HG03025 (cell line): Measurements from ENCODE around the gene GABRB1.

Experiments
- ATAC-seq: cut with Tn5 transposase; IDR thresholded peaks from one replicate; pipeline ENCODE4 v1.9.1; 2021; ENCODE audit warnings: mild to moderate bottlenecking, moderate library complexity; ENCODE audit not compliant: unreplicated experiment, low FRiP score

Gene GABRB1

DNA sequence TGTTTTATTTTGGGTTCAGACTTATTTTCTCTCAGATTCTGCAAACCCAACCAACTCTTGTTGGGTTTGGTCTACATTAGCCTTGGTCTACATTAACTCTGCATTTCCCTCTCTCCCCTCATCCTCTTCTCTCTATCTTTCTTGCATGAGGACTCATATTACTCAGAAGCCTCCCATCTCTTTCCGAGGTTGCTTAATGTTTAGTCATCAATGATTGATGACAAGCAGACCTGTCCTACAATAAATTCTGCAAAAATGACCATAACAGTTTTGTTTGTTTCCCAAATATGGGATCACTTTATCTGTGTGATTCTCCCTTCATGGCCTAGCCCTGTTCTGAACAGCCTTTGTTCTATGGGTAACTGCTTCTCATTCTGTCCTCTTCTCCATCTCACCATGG lies 75.2 kb downstream of the GABRB1 start:
- no peak for ATAC-seq

DNA sequence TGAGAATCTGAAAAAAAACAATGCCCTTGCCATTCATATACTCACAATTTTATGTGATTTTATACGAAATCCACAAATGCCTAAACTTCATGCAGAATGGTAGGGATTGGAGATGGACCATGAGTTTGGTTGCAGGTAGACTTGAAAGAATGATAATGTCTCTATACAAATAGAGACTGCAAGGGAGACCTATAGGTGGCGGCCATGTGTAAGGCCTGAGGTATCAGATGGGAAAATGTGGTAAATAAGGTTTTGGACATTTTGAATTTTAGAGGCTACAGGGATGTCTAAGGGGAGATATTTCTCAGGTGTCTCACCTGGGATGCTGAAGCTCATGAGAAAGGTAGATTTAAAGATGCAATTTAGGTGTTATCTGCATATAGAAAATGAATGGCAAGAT lies 78.0 kb downstream of the GABRB1 start:
- ATAC-seq, result no peak

DNA sequence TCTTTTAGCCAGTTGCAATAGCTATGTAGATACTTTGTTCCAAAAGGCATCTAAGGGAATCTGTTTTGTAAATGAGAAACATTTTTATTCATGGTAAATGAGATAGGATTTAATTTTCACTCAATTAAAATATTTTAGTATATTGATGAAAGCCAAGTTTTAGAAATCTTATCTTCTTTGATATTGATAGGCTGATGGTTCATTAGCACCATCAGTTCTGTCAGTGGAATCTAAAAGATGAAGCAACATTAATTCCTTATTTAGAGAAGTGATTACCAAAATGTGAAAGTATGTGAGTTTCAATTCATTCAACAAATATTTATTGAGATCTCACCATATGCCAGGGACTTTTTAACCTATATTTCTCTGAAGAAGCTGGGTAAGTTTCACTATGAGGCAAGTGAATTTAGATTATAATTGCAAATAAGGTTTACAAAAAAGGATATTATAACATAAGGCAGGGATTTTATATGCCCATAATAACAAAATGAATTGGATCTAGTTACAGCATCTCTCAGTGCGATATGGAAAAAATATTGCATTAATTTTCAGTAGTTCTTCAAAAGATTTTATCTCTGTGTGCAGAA lies 79.3 kb downstream of the GABRB1 start:
- no peak for ATAC-seq

DNA sequence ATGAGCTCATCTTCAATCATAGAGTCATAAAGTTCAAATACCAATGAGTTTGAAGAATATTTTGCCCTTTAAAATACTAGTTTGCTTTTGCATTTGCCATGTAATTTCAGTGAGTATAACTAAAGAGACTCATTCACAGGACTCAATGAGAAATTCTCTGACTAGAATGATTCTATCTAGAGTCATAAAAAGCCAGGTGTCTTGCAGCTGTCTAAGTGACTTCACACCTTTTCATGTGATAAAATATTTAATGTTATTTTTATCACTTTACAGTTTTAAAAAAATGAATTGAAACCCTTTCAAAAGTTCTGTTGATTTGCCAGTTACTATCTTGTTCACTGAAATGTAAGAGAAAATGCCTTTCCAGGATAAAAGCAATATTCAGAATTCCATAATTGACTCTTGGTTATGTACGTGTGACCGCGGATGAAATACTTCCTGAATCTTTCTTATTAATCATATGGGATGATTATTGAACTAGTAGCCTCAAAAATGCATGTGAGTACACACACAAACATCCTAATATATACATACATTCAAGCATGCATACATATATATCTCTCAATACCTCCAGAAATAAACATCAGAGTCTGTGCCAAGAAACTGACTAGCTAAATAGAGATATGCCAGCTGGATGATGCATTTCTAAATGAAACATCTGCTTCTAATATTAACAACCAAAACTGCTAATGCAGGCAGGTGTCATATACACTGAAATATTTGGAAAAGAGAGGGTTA lies 87.0 kb downstream of the GABRB1 start:
- no peak for ATAC-seq

DNA sequence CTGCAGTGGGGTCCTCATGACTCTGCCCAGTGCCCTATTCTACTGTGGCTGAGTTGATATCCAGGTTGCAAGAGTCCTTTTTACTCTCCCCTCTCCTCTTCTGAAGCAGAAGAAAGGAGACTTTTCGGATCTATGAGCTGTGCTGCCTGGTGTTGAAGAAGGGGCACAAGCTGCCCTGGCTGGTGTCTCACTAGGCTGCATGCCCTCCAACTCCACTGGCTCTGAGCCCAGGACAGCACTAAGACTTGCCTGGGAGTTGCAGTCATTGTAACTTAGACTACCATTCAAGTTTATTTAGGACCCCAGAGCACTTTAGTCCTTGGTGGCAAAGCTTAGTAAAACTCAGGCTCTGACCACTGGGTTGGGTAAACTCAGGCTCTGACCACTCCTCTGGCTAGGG lies 89.4 kb downstream of the GABRB1 start:
- no peak for ATAC-seq

DNA sequence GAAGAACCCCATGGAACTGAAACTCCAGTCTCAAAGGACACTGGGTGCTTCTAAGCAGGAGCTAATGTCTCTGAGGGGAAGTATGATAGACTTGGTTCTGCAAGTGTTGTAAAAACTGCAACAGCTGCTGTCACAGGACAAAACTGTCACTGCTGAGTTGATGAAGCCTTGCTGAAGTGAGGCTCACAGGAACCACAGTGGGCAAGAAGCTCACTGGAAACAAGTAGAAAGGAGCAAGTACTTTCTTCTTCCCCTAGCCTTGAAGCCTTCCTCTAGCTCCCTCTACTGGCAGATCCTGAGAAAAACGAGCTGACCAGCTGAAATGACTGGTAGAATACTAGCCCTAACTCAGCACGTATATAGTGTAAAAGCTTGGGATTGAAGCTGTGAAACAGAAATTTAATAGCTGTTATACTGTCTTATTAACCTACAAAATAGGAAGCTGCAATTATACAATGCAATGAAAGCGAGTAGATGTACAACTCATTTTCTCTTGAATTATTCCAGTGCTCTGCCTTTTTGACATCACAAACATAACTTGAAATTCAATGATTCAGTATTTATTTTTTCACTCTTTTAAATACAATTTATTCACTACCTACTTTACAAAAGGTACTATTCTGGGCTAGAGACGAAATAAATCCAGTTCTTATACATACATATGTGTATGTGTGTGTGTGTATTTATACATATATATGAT lies 91.4 kb downstream of the GABRB1 start:
- ATAC-seq, result peak; percentile 93

DNA sequence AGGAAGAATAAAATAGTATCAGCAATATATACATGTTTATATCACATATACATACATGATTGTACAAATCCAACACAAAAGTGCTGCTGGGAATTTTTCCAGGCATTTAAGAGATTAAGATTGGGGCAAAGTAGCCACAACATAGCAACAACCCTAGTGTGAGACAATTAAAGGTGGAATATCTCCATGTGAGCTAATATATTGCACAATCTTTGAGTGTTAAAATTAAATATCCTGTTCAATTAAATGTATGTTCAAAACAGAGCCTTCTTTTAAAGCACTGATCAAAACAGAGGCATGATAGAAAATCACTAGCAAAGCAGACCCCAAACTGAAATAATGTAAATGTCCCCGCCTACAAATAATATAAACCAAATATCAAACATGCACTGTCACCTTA lies 97.6 kb downstream of the GABRB1 start:
- ATAC-seq, result no peak

DNA sequence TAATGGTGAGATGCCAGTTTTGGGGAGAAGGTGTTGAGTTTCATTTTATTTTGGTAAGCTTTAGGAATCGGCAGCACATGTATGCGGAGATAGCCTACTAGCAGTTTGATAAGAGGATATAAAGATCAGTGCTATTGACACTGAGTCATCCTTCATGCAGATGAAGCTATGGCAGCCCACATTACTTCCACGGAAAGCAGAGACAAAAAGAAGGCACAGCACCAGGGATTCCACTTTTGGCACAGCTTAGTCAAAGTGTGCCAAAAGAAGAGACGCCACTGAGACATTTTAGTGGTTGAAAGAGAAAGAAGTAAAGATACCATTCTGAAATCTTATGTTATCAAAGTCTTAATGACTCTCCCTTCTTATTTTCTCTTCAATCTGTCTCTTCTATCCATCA lies 103.8 kb downstream of the GABRB1 start:
- no peak for ATAC-seq

DNA sequence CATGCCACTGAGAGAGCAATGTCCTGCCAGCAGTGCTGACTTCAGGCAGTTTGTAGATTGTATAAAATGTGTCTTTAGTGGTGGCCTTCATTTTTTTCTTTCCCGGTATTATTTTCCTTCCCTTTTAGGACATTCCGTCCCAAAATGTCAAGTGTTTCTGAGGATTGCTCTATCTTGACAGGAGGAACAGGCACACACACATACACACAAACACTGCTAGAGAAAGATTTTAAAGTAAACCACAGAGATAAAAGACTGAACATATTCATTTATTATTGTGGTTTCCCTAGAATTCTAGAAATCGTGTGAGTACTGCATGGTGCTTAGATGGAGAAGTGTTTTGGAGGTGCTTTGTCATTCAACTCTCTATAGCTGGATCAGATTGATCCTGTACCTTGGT lies 111.9 kb downstream of the GABRB1 start:
- no peak for ATAC-seq

DNA sequence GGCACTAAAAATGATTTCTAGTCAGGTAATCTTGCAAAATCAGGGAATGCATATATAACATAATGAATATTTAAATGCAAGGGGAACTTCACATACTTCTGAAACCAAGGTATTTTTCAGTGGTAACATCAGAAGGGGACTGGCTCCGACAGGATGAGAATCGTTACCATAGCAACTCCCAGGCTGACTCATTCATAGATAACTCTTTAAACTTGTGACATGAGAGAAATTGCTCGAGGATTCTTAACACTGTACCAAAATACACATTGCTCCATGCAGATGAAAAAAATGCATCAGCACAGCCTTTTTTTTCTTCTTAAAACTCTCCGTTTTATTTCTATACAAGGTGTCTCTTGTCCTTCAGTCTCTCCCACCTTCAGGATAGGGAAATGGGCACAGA lies 114.3 kb downstream of the GABRB1 start:
- peak; percentile 90 for ATAC-seq

DNA sequence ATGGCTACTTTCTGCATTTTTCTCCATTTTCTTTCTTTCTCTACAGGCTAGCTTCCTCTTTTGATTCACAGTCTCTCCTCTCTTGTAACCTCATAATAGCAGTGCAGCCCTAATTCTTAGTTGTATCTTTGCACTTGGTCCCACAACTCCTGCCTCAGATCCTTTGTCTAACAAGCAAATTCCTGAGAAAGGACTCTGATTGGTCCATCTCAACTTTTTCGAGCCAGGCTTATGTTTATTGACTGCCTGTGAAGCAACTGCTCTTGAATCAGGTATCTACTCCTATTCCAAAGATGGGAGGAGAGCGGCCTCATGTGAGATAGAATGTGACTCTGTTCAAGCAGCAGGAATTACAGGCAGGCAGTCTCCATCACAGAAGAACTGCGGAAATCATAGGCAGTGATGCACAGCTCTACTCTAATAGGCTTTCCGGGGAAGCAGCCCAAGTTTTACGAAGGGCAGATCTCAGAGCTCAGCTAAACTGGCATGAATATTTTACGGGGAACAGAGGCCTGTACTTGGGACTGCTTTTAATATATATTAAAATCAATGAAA lies 123.5 kb downstream of the GABRB1 start:
- no peak for ATAC-seq

DNA sequence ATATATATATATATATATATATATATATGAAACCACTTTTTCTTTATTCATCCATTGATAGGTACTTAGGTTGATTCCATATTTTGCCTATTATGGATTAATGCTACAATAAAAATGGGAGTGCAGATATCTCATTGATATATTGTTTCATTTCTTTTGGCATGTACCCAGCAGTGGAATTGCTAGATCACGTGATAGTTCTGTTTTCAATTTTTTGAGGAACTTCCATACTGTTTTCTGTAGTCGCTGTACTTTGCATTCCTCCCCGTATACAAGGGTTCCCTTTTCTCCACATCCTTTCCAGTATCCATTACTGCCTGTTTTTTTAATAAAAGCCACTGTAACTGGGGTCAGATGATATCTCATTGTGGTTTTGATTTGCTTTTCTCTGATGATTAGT lies 124.6 kb downstream of the GABRB1 start:
- no peak for ATAC-seq

DNA sequence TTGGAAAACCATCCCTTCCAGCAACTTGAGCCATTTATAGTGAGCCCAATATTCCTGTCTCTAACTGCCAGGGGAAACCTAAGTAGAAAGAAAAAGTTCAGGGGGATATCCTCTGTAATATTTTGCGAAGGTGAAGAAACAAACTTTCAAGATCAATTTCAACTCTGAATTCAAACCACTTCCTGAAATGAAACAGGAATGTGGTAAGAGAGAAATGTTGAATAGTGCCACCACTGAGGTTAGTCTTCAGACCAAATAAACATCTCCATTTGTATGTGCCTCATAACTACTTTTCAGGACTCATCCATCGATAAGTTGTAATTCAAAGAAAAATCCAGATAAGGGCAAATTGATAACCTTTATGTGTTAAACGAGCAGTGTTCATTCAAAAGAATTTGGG lies 128.7 kb downstream of the GABRB1 start:
- no peak for ATAC-seq

DNA sequence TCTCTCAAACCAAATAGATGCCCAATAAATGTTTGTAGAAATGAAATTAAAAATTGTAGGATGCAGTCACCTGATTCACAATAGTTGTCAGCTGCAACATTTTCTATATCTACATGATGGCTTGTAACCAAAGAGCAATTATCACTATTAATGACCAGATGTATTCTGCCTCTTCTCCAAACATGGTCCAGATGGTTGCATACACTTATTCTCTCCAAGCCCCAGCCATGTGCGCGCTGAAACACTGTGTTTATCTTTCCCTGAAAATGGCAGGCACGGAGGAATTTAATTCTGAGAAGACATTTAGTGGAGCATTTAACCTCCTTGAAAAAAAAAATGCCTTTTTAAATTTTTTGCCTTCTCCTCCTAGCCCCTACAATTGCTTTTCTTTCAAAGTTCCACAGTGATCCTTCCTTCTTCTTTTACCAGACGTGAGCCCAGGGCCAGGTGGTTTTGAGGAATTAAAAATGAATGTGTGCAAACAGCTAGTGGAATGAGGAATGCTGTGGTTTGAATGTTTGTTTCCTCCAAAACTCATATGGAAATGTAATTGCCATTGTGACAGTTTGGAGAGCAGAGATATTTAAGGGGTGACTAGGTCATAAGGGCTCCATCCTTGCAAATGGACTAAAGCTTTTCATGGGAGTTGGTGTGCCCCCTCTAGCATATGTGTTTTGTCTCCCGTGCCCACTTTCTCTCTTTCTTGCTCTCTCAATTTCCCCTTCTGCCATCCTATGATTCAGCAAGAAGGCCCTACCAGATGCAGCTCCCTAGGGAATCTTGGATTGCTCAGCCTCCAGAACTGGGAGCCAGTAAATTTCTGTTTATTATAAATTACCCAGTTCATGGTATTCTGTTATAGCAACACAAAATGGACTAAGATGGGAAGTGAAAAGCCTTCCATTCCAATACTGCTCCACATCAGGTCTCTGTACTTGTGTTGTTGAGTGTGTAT lies 136.0 kb downstream of the GABRB1 start:
- ATAC-seq, result no peak

DNA sequence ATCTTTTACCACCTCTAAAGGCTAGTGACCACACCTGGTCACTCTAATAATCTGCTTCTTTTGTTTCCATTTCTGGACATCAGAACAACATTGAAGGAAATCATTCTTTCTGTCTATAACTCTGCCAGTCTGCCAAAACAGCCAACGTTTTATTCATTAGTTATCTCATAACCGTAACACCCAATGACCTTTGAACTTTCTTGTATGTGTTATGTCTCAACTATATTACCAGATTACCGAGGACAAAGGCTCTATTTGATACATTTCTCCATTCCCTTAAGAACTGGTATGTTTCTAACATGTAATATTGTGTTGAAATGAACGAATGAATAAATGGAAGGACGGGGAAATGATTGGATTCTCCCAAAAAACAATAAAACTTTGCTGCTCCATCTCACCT lies 152.7 kb downstream of the GABRB1 start:
- ATAC-seq, result no peak

DNA sequence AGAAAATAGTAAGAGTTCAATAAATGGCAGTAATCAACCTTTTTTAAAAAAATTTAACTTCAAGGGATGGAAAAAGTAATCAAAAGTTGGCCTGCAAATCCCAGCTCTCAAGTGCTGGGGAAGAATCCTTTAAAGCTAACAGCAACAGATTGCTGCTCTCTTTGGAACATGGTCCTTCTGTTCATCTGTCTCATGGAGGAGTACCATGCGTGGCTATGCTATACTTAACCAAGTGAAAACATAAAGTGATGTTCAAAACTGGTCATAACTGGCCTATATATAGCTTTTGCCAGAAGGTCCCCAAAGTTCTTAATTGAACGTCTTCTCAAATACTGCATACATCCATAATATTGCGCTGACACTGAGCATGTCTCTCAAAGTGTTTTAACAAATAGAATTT lies 154.4 kb downstream of the GABRB1 start:
- ATAC-seq, result no peak

DNA sequence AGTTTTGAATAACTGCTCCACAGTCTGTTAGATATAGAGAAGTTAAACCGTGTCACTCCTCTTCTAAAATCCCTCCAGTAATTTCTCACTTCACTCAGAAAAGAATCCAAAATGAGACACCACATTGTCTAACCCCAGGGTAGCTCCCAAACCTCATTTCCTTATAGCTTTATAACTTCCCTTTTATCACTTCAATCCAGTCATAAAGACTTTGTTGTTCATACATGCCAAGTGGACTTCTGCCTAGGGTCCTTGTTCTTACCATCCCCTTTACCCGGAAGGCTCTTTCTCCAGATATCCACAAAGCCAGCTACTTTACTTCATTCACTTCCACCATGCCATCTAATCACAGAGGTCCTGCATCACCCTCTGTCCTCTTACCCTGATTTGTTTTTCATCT lies 156.2 kb downstream of the GABRB1 start:
- ATAC-seq, result no peak

DNA sequence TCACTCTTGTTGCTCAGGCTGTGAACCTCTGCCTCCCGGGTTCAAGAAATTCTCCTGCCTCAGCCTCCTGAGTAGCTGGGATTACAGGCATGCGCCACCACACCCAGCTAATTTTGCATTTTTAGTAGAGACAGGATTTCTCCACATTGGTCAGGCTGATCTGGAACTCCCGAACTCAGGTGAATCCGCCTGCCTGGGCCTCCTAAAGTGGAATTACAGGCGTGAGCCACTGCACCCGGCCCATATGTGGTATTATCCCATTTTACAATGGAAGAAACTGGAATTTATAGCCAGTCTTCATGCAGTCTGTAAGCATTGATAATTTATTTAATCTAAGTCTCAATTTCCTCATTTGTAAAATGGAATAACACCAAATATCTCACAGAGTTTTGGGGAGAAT lies 161.8 kb downstream of the GABRB1 start:
- no peak for ATAC-seq

DNA sequence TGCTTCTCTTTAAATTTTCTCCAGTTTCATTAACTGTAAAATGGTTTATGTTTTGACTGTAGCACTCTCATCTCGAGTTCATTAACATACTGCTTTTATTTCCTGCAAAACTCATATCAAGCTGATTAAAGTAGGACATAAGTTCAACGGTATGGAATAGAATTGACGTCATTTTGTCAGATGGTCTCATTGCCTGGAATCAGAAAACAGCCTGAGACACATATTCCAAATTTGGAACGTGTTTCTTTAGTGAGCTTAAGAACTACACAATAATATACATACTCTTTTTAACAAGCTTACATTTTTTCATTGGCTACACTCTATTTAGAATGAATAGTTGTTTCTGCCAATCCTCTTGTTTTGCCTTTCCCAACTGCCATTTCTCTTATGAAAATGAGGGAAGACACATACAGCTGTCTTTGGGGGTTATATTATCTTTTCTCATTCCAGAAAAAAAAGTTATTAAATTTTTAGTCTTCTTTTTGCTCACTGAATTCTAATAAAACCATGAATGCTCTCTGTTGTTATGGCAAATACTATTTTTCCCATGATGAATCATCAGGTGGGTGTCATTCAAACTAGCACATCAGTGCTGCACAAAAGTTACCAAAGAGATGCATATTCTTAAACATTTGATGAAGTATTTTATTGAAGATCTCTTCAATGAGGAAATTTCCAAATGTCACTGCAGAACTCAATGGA lies 162.8 kb downstream of the GABRB1 start:
- ATAC-seq, result no peak

DNA sequence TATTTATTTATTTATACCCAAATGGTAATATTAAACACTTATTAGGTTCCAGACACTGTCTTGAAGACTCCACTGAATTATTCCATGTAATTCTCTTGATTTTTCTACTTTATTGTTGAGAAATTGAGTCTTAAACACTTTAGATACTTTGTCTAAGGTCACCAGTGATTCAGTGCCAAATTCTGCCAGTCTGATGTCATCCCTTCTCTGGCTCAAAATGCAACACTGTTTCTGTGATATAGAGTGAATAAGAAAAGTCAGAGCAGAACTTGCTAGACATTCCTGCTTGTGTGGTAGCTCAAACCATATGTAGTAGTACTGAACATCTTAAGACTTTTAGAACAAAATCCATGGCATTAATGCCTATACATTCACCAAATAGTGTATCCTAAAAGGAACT lies 164.3 kb downstream of the GABRB1 start:
- no peak for ATAC-seq
